Stimulated activated CD4-positive, alpha-beta T cell treated with anti-CD3 and anti-CD28 coated beads, Interleukin-12 subunit alpha, Interleukin-12 subunit beta, amount 100 ng/mL, for 24 hours (primary cell): ENCODE results near the gene SPSB4.
"Not testable (repeated sequence)": the region's sequence is repeated elsewhere in the genome, so short reads cannot be mapped to it uniquely, and the experiment has no call there.

Experiments
- DNase-seq, 2 experiments: peaks; one replicate each; pipeline ENCODE4 v3.0.0-alpha.2; 2020; ENCODE audit warnings: low read depth in 2 of 2

The SPSB4 gene

DNA sequence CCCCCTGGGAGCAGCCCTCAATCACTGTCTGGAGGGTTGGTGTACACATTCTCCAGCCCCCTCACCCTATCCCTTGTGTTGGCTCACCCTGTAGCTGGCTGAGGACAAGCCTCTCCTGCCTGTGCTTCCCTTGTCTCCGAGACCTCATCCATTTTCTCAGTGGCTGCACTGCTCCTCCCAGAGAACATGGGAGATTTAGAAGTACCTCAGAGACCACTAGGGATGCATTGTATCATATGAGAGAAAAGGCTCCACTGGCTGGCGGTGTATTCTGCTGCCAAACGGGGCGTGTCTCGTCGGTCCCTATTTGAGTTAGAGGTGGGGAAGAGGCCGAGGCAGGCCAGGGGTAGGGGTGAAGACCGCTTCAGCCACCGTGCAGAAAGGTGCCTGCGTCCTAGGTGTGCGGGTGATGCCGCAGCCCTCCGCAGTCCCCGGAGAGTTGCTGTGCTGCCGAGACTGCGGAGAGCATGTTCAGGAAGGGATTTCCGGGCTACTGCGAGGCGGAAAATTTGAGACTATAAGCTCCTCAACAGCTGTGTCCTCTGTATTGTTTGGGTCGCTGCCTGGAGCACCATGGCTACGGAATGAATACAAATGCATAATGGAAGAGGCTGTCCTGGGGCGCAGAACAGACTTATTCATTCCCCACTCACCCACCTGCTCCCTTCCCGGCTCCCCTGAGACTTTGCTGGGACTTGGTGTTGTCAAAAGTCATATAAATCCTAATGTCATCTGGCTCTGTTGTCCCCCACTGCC, 43.8 kb downstream of the SPSB4 start:
- DNase-seq, result no peak

GRCh38 chr3:141095546-141095937, 44.4 kb downstream of the SPSB4 start:
- DNase-seq, result no peak

- DNase-seq, result no peak
Measured at GRCh38 chr3:141096164-141096563, 45.0 kb downstream of the SPSB4 start.

GRCh38 chr3:141096981-141097380, 45.8 kb downstream of the SPSB4 start:
- DNase-seq, result no peak

DNA sequence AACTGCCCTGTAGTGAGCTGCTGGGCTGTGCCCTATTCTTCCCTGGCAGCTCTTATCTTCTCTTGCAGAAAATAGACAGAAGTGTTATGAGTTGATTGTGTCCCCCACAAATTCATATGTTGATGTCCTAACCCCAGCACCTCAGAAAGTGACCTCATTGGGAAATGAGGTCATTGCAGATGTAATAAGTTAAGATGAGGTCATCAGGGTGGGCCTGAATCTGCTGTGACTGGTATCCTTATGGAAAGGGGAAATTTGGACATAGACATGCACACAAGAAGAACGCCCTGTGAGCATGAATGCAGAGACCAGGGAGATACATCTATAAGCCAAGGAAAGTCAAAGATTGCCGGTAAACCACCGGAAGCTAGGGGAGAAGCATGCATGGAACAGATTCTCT, 49.0 kb downstream of the SPSB4 start:
- DNase-seq, result no peak

DNA sequence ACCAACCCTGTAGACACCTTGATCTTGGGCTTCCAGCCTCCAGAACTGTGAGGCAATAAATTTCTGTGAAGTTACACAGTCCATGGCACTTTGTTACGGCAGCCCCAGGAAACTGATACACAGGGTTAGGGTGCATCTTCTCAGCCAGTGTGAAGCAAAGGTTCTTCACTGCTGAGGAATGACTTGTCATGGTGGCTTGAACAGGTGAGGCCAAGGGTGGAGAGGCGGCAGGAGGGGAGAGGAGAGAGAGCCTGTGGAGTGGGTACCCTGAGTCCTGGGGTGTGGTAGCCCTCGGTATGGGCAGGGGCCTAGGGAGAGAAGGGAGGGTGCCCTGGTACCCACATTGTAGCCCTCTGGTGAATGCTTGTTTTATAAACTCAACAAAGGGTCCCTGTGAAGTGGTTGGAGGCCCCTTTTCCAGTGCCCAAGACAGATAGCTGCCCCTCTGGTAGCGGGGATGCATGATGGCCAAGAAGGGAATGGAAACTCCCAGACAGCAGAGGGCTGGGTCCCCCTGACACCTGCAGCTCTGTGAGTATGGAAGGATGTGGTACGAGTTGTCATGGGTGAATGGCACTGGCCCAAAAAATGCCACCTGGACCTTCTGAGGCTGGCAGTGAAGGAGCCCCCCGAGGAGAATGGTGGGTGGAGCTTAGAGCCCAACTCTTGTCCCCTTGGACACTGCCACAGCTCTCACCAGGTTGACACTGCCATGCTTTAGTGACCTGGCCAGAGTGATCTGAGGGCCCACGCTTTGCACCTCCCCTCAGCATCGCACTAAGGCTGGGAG, 49.6 kb downstream of the SPSB4 start:
- no peak for DNase-seq

- DNase-seq, result no peak
Measured at GRCh38 chr3:141102372-141102771, 51.2 kb downstream of the SPSB4 start.

- DNase-seq, result no peak
Measured at GRCh38 chr3:141103067-141103466, 51.9 kb downstream of the SPSB4 start.

DNA sequence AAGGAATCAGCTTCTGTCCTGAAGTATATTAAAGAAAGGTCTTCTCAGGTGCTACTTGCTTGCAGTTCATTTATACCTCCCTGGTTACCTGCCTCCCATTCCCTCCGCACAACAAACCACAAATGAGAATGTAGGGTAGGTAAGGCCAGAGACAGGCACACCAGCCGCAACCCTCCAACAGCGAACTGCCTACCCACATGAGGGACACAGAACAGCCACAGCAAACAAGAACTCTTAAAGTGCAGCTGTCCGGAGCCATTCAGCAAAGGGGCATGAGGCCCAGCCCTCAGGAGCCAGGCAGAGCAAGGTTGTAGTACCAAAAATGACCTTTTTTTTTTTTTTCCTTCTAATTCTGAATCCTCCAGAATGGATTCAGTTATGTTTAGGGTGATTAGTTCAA, 52.4 kb downstream of the SPSB4 start:
- DNase-seq, result no peak

DNA sequence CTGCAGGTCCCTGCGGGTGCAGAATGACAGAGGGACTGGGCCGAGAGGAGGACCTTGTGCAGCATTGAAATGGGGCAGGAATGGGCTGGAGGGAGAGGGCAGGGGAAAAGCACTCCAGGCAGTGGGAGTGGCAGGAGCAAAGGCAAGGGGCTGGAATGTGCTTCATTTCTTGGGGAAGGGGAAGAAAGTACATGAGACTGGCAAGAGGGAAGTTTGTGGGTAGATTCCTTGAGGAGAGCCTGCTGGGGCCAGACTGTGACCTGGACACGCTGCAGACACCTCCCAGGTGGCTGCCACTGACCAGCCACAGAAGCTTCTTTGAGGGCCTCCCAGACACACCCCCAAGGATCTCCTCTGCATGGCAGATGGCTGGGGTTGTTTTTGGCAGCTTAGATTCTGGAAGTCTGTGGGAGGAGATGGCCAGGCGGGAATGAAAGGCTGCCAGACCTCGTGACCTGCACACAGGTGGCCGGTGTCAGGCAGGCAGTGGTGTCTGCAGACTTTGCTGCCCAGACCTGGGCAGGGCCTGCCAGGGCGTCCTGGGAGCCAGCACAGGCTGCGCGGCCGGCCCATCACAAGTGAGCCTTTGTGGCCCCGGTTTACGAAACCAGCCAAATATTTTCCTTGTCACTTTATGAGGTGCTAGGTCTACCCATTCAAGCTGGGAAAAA, 53.1 kb downstream of the SPSB4 start:
- DNase-seq, result no peak

GRCh38 chr3:141105828-141106628, 54.9 kb downstream of the SPSB4 start:
- peak; percentile 13 to 56 for DNase-seq

GRCh38 chr3:141106842-141107241, 55.7 kb downstream of the SPSB4 start:
- no peak for DNase-seq

- no peak for DNase-seq
Measured at GRCh38 chr3:141108039-141108438, 56.9 kb downstream of the SPSB4 start.

DNA sequence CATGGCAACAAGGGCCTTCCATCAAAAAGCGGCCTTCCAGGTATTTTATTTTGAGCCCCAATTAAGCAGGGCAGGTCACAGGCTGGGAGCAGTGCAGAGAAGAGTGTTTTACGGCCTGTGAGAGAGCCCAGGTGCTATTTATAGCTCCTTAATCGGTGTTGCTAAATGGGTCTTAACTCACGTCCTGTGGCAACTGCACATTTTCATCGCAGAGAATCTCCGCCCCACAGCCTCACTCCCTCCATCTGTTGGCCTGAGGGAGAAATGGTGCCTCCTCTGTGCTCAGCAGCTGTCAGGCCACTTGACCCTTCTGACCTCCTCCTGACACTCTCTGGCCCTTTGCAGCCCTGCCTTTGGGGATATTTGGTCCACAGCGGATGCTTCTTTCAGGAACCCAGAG, 58.6 kb downstream of the SPSB4 start:
- DNase-seq, result no peak

GRCh38 chr3:141110322-141110721, 59.2 kb downstream of the SPSB4 start:
- no peak for DNase-seq

DNA sequence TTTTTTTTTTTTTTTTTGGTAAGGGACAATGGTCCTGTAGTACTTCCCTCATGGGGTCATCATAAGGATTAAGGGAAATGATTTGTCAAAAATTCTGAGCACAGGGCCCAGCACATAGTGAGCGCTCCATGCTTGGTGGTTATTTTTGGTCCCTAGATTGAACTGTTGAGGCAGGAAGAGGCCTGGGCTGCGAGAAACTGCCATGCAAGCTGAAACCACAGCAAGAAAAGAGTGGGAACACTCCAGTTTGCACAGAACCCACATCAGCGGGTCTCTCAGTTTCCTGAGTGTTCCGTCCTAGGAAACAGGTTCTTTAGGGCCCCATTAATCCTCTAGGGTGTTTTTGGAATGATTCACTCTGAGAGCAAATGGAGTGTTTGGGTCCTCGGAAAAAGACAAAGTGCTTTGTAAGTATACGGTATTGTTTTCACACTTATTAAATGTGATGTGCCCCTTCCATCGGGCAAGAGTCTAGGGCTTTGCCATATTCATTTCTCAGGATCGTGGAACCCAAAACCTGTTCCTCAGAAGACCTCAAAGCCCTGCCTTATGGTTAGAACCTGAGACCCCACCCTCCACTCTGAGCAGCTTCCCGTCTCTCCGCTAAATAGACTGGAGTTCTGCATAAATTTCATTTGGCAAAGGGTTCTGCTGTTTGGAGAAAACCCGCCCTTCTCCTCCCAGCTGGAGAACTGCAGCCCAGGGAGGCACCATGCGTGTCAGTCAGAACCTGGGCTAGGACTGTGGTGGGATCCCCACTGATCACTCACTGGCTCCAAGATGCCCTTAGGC, 60.4 kb downstream of the SPSB4 start:
- no peak for DNase-seq

GRCh38 chr3:141112686-141113297, 61.6 kb downstream of the SPSB4 start:
- DNase-seq, result no peak

GRCh38 chr3:141113680-141114079, 62.5 kb downstream of the SPSB4 start:
- not testable (repeated sequence) for DNase-seq

DNA sequence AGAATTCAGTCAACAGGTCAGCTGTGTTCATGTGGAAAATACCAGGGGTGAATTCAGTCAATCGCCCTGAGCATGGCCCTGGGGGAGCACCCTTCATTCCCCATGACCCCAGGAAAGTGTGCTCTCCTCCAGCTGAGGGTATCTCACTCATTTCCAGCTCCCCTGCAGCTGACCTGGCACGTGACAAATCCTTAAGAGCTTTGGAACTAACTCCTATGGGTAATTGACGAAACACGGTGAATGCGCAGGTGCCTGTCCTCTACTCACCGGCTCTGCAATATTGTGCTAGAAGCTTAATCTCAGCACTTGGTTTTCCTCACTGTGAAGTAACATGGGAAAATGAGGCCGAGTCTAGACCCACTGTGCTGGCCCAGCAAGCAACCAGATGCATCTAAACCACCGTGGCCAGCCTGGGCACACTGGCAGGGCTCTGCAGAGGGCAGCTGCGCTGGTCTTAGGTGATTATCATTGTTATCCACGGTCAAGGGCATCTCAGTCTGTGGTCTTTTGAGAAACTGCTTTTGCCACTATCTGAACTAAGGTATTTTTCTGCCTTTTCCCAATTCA, 63.1 kb downstream of the SPSB4 start:
- DNase-seq, result no peak

- DNase-seq, result no peak
Measured at GRCh38 chr3:141114816-141115460, 63.8 kb downstream of the SPSB4 start.
